Upper lobe of right lung (tissue), 1 donor: ENCODE measurements around the gene YRDC. TPM values are rescaled to one million over a fixed set of nuclear protein-coding genes. Genes with fewer than 3 reads are reported as not detected.

Experiments used
- ATAC-seq: fragments of 200-7000 bp; cut with Tn5 transposase; one replicate; pipeline ENCODE4 v1.9.1; 2020; ENCODE audit warnings: mild to moderate bottlenecking, moderate library complexity
- DNase-seq: peaks from one replicate; pipeline ENCODE4 v3.0.0-alpha.2; 2020
- H3K27ac ChIP-seq: fragments of 200-600 bp; one replicate; pipeline ENCODE4 v1.8.0; 2022
- H3K27me3 ChIP-seq: fragments of 200-600 bp; one replicate; pipeline ENCODE4 v1.8.0; 2022; ENCODE audit warnings: mild to moderate bottlenecking
- H3K36me3 ChIP-seq: fragments of 200-600 bp; one replicate; pipeline ENCODE4 v1.8.0; 2022
- H3K4me1 ChIP-seq: fragments of 200-600 bp; one replicate; pipeline ENCODE4 v1.8.0; 2022
- H3K4me3 ChIP-seq: fragments of 200-600 bp; one replicate; pipeline ENCODE4 v1.8.0; 2022; ENCODE audit warnings: mild to moderate bottlenecking
- H3K9me3 ChIP-seq: fragments of 200-600 bp; one replicate; pipeline ENCODE4 v1.8.0; 2022
- CTCF ChIP-seq: fragments of 200-600 bp; IDR thresholded peaks from one replicate; pipeline ENCODE4 v1.8.0; 2022; ENCODE audit warnings: antibody characterized with exemption
- intact Hi-C: fragments of 100-400 bp; cut with DNase I; formaldehyde crosslinking; loops from one replicate; pipeline ENCODE4 v1.11.0; 2022
- total RNA-seq: library from RNA; stranded (reverse); fragmentation: NEBNext Ultra II Directional; extraction: Animal tissue kit (Norgen Biotek cat#: 25700); gene quantifications from one replicate; pipeline ENCODE4 v1.2.1, GENCODE V29; 2021
- donor health status: DM: no; HTN: yes; CAD: no; lungs with severe emphysema.

YRDC gene
- total RNA-seq, 1 donor from 2014 or later = 14.8 TPM

DNA sequence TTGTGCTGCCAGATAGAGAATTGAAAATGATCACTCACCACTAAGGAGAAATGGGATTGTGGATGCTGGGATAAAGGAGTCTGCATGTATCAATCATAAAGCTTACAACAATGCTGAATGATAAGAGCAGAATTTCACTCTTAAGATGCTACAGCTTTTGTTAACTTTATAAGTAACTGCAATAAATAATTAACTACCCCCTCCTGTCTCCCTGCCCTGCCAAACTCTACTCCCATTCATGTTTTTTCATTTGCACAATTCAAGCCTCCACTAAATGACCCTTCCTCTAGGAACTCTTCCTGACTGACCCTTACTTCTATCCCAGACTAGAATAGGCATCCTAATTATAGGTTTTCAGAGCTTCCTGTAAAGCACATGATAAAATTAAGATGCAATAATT, 36.5 kb upstream of the YRDC start:
- DNase-seq (no peak), ATAC-seq (no peak)
- Histone ChIP-seq H3K27ac (no peak overlapping the region), H3K4me3 (no peak overlapping the region), H3K4me1 (peaks cover 18% of the 10 kb centered on the region), H3K36me3 (peaks cover 8% of the 10 kb centered on the region), H3K9me3 (no peaks in the 10 kb centered on the region), H3K27me3 (no peaks in the 10 kb centered on the region)
- no peak for TF ChIP-seq CTCF
- intact Hi-C loops = no loop called here

DNA sequence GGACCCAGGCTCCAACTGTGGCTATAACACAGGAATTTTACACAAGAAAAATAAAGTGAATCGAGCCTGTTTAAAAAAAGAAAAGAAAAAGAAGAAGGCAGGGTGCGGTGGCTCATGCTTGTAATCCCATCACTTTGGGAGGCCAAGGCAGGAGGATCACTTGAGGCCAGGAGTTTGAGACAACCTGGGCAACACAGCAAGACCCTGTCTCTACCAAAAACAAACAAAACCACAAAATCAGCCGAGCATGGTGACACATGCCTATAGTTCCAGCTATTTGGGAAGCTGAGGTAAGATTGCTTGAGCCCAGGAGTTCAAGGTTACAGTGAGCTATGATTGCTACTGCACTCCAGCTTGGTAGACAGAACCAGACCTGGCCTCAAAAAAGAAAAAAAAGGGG, 33.6 kb upstream of the YRDC start:
- no peak for TF ChIP-seq CTCF
- Histone ChIP-seq H3K27ac (no peak overlapping the region), H3K27me3 (no peaks in the 10 kb centered on the region), H3K4me3 (no peak overlapping the region), H3K36me3 (peaks cover 37% of the 10 kb centered on the region), H3K9me3 (no peaks in the 10 kb centered on the region), H3K4me1 (peaks cover 10% of the 10 kb centered on the region)
- ATAC-seq (no peak), DNase-seq (no peak)
- intact Hi-C loops = no loop called here

GRCh38 chr1:37840711-37841110, 32.7 kb upstream of the YRDC start:
- Histone ChIP-seq H3K36me3 (peaks cover 46% of the 10 kb centered on the region), H3K4me3 (no peak overlapping the region), H3K27me3 (no peaks in the 10 kb centered on the region), H3K27ac (no peak overlapping the region), H3K4me1 (peaks cover 7% of the 10 kb centered on the region), H3K9me3 (no peaks in the 10 kb centered on the region)
- no peak for TF ChIP-seq CTCF
- DNase-seq (no peak), ATAC-seq (no peak)
- intact Hi-C loops = no loop called here

- no peaks in the 10 kb centered on the region for H3K27me3 ChIP-seq
- DNase-seq = no peak
- ATAC-seq = no peak
- H3K4me1 ChIP-seq = peaks cover 7% of the 10 kb centered on the region
- intact Hi-C loops = no loop called here
- no peaks in the 10 kb centered on the region for H3K9me3 ChIP-seq
- no peak for TF ChIP-seq CTCF
- no peak overlapping the region for H3K27ac ChIP-seq
- peaks cover 56% of the 10 kb centered on the region for H3K36me3 ChIP-seq
- no peak overlapping the region for H3K4me3 ChIP-seq
Measured at GRCh38 chr1:37839676-37840075, 31.7 kb upstream of the YRDC start.

DNA sequence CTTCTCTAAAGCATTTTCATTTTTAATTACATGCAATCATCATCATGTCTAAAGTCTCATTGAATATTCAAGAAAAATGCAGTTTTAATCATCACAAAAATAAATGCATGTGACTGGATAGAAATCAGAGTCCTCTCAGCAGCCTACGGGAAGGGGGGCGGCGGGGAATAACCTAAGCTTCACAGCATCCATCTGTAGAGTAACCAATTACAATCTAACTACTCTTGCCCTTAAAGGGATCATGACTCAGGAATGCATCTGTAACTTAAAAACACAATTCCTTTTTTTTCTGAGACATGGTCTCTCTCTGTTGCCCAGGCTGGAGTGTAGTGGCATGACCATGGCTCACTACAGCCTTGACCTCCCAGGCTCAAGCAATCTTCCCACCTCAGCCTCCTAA, 28.8 kb upstream of the YRDC start:
- intact Hi-C loops = no loop called here
- TF ChIP-seq CTCF = no peak
- H3K9me3 ChIP-seq = no peaks in the 10 kb centered on the region
- H3K36me3 ChIP-seq = peaks cover 85% of the 10 kb centered on the region
- H3K27ac ChIP-seq = no peak overlapping the region
- no peaks in the 10 kb centered on the region for H3K27me3 ChIP-seq
- H3K4me1 ChIP-seq = no peaks in the 10 kb centered on the region
- H3K4me3 ChIP-seq = no peak overlapping the region
- ATAC-seq (no peak), DNase-seq (no peak)

DNA sequence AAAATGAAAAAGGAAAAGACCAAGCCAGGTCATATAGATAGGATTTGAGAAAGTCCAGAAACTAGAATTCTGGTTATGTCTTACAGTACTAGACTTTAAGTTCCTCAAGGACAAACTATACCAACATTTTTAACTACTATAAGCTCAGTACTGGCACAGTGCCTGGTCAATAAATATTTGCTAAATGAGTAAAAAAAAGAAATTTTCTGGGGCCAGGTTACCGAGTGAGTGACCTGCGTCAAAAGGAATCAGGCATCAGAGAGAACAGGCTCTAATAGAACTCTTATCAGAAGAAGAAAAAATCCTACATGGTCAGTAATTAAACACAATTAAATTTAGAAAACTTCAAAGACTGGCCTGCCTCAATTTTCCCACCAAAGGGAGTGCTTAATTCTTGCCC, 23.8 kb upstream of the YRDC start:
- H3K27me3 ChIP-seq = no peaks in the 10 kb centered on the region
- no peak overlapping the region for H3K4me3 ChIP-seq
- no peaks in the 10 kb centered on the region for H3K9me3 ChIP-seq
- no peak for ATAC-seq
- no peak overlapping the region for H3K27ac ChIP-seq
- peaks cover 82% of the 10 kb centered on the region for H3K36me3 ChIP-seq
- H3K4me1 ChIP-seq = no peaks in the 10 kb centered on the region
- no peak for TF ChIP-seq CTCF
- DNase-seq = no peak
- intact Hi-C loops = no loop called here
